T-helper 1 cell treated with Interleukin-12 subunit alpha and Interleukin-12 subunit beta and Interleukin-4 antibody, amounts not matched to agents 30 ng/mL and 1 ng/mL, for 36 hours (primary cell): ENCODE measurements around the gene HLA-G. TPM values are rescaled to one million over a fixed set of nuclear protein-coding genes. Genes with fewer than 3 reads are reported as not detected.
"Not testable (repeated sequence)": the region's sequence is repeated elsewhere in the genome, so short reads cannot be mapped to it uniquely, and the experiment has no call there.

Source experiments
- intact Hi-C: fragments of 100-400 bp; cut with micrococcal nuclease; formaldehyde crosslinking; loops from one replicate; pipeline ENCODE4 v1.15.1; 2024
- total RNA-seq: library from RNA; stranded (reverse); gene quantifications from 2 replicates; pipeline ENCODE4 v1.2.3, GENCODE V29; 2022

HLA-G gene
- 2.7 and 3.2 TPM in 2 replicates for total RNA-seq

- intact Hi-C loops: no loop called here
Observed at GRCh38 chr6:29827579-29828470, at the start of gene HLA-G. HLA-G (plus strand) TSS chr6:29827825; CDS start chr6:29827845, 20 bp downstream.

- intact Hi-C loops: not testable (repeated sequence)
Observed at GRCh38 chr6:29780019-29780698, 47.5 kb upstream of the HLA-G start.

- intact Hi-C loops: no loop called here
Observed at GRCh38 chr6:29789176-29789575, 38.4 kb upstream of the HLA-G start.

GRCh38 chr6:29790626-29791025, 37.0 kb upstream of the HLA-G start:
- intact Hi-C loops: loop anchor here (5.0 kb wide), 1 partner anchor 68 kb away; the partner anchor contains the start of gene HLA-F

GRCh38 chr6:29791162-29791561, 36.5 kb upstream of the HLA-G start:
- intact Hi-C loops: loop anchor here (5.0 kb wide), 1 partner anchor 69 kb away; the partner anchor contains the start of gene HLA-F

GRCh38 chr6:29791786-29792122, 35.9 kb upstream of the HLA-G start:
- intact Hi-C loops: loop anchor here (1.0 to 5.0 kb wide), 6 partner anchors 38 to 141 kb away; partner anchors contain the start of gene HLA-F

GRCh38 chr6:29792123-29793035, 35.2 kb upstream of the HLA-G start:
- intact Hi-C loops: loop anchor here (1.0 to 5.0 kb wide), 6 partner anchors 39 to 142 kb away; partner anchors contain the start of gene HLA-F

- intact Hi-C loops: loop anchor here (2.0 to 5.0 kb wide), 2 partner anchors 42 to 71 kb away; partner anchors contain the start of gene HLA-F
Observed at GRCh38 chr6:29793036-29793356, 34.6 kb upstream of the HLA-G start.

GRCh38 chr6:29793796-29794195, 33.8 kb upstream of the HLA-G start:
- intact Hi-C loops: loop anchor here (2.0 to 5.0 kb wide), 2 partner anchors 41 to 71 kb away; partner anchors contain the start of gene HLA-F

GRCh38 chr6:29796026-29796425, 31.6 kb upstream of the HLA-G start:
- intact Hi-C loops: no loop called here

GRCh38 chr6:29797135-29797534, 30.5 kb upstream of the HLA-G start:
- intact Hi-C loops: no loop called here

GRCh38 chr6:29797966-29798365, 29.7 kb upstream of the HLA-G start:
- intact Hi-C loops: no loop called here

- intact Hi-C loops: no loop called here
Observed at GRCh38 chr6:29800254-29800653, 27.4 kb upstream of the HLA-G start.

- intact Hi-C loops: no loop called here
Observed at GRCh38 chr6:29806387-29806786, 21.2 kb upstream of the HLA-G start.

- intact Hi-C loops: no loop called here
Observed at GRCh38 chr6:29809249-29809648, 18.4 kb upstream of the HLA-G start.

GRCh38 chr6:29810371-29810770, 17.3 kb upstream of the HLA-G start:
- intact Hi-C loops: no loop called here

- intact Hi-C loops: no loop called here
Observed at GRCh38 chr6:29811377-29811776, 16.2 kb upstream of the HLA-G start.

- intact Hi-C loops: no loop called here
Observed at GRCh38 chr6:29813066-29813465, 14.6 kb upstream of the HLA-G start.

GRCh38 chr6:29813809-29814208, 13.8 kb upstream of the HLA-G start:
- intact Hi-C loops: no loop called here

- intact Hi-C loops: no loop called here
Observed at GRCh38 chr6:29814379-29815117, 13.1 kb upstream of the HLA-G start.
